IPS-NIHi11 (cell line): ENCODE data around the gene SERPINB2.
A peak's percentile ranks its signal among the peaks of the same experiment; 100 is the strongest.
"Not testable (repeated sequence)": the region's sequence is repeated elsewhere in the genome, so short reads cannot be mapped to it uniquely, and the experiment has no call there.

Source experiments
- DNase-seq: peaks from one replicate; pipeline ENCODE4 v3.0.0; 2012; ENCODE audit warnings: mixed read lengths, low spot score

The SERPINB2 gene

GRCh38 chr18:63889626-63890025, 2.1 kb downstream of the SERPINB2 start:
- DNase-seq, result no peak

GRCh38 chr18:63890237-63890949, 2.9 kb downstream of the SERPINB2 start:
- DNase-seq, result no peak

GRCh38 chr18:63890950-63891304, 3.4 kb downstream of the SERPINB2 start:
- no peak for DNase-seq

- DNase-seq, result no peak
These were observed 5.1 kb downstream of the SERPINB2 start for GRCh38 chr18:63892566-63892965.

- no peak for DNase-seq
These were observed 6.7 kb downstream of the SERPINB2 start for GRCh38 chr18:63894106-63894772.

GRCh38 chr18:63895190-63895589, 7.7 kb downstream of the SERPINB2 start:
- DNase-seq, result no peak

GRCh38 chr18:63897072-63897471, 9.6 kb downstream of the SERPINB2 start:
- DNase-seq, result no peak

GRCh38 chr18:63899206-63899605, 11.7 kb downstream of the SERPINB2 start:
- DNase-seq, result no peak

- DNase-seq, result no peak
These were observed 16.5 kb downstream of the SERPINB2 start for GRCh38 chr18:63903851-63904570.

- DNase-seq, result no peak
These were observed 17.2 kb downstream of the SERPINB2 start for GRCh38 chr18:63904694-63905093.

- DNase-seq, result no peak
These were observed 17.9 kb downstream of the SERPINB2 start for GRCh38 chr18:63905361-63905760.

GRCh38 chr18:63906056-63906455, 18.6 kb downstream of the SERPINB2 start:
- no peak for DNase-seq

- DNase-seq, result no peak
These were observed 20.2 kb downstream of the SERPINB2 start, which contains the start of gene SERPINB10 for GRCh38 chr18:63907664-63908063. Gene SERPINB10, plus strand, starts transcription at chr18:63907958. Its CDS starts 7,553 bp downstream, at chr18:63915511.

- DNase-seq, result no peak
These were observed 21.4 kb downstream of the SERPINB2 start for GRCh38 chr18:63908858-63909257.

GRCh38 chr18:63909870-63910269, 22.4 kb downstream of the SERPINB2 start:
- no peak for DNase-seq

GRCh38 chr18:63917817-63918216, 30.3 kb downstream of the SERPINB2 start:
- no peak for DNase-seq

GRCh38 chr18:63922049-63922448, 34.5 kb downstream of the SERPINB2 start:
- no peak for DNase-seq

- no peak for DNase-seq
These were observed 37.0 kb downstream of the SERPINB2 start for GRCh38 chr18:63924551-63924950.

- no peak for DNase-seq
These were observed 40.8 kb downstream of the SERPINB2 start for GRCh38 chr18:63928331-63928730.

GRCh38 chr18:63929369-63929768, 41.9 kb downstream of the SERPINB2 start:
- not testable (repeated sequence) for DNase-seq

GRCh38 chr18:63930773-63931354, 43.4 kb downstream of the SERPINB2 start:
- DNase-seq, result no peak

- DNase-seq, result peak; percentile 86
These were observed 48.8 kb downstream of the SERPINB2 start for GRCh38 chr18:63936156-63936931.
